KOPT-K1 (cell line): ENCODE results near the gene ADGRG7.
A peak's percentile ranks its signal among the peaks of the same experiment; 100 is the strongest.

Source experiments
- H3K27ac ChIP-seq: fragments of 200-600 bp; sonication (generic); 2 replicates; pipeline ENCODE4 v1.5.1; 2016; ENCODE audit warnings: antibody characterized with exemption, mild to moderate bottlenecking, low read depth, low read length; ENCODE audit not compliant: poor library complexity, severe bottlenecking
- H3K36me3 ChIP-seq: fragments of 200-600 bp; sonication (generic); 2 replicates; pipeline ENCODE4 v1.5.1; 2017; ENCODE audit warnings: antibody characterized with exemption, mild to moderate bottlenecking, low read length, moderate library complexity; ENCODE audit not compliant: insufficient read depth
- H3K9me3 ChIP-seq: fragments of 200-600 bp; sonication (generic); 2 replicates; pipeline ENCODE4 v1.5.1; 2017; ENCODE audit warnings: antibody characterized with exemption, low read length, mild to moderate bottlenecking; ENCODE audit not compliant: insufficient read depth, poor library complexity, severe bottlenecking

The ADGRG7 gene

GRCh38 chr3:100586832-100587231 lies 22.6 kb upstream of the ADGRG7 start:
- H3K27ac ChIP-seq: no peak overlapping the region
- no peaks in the 10 kb centered on the region for H3K36me3 ChIP-seq
- H3K9me3 ChIP-seq: no peaks in the 10 kb centered on the region

- Histone ChIP-seq H3K27ac (no peak overlapping the region), H3K9me3 (no peaks in the 10 kb centered on the region), H3K36me3 (no peaks in the 10 kb centered on the region)
Observed at GRCh38 chr3:100588251-100588650, 21.1 kb upstream of the ADGRG7 start.

- Histone ChIP-seq H3K9me3 (no peaks in the 10 kb centered on the region), H3K36me3 (no peaks in the 10 kb centered on the region), H3K27ac (no peak overlapping the region)
Observed at GRCh38 chr3:100590114-100590839, 19.1 kb upstream of the ADGRG7 start.

- Histone ChIP-seq H3K9me3 (no peaks in the 10 kb centered on the region), H3K36me3 (no peaks in the 10 kb centered on the region), H3K27ac (no peak overlapping the region)
Observed at GRCh38 chr3:100590840-100591147, 18.6 kb upstream of the ADGRG7 start.

- Histone ChIP-seq H3K9me3 (no peaks in the 10 kb centered on the region), H3K36me3 (no peaks in the 10 kb centered on the region), H3K27ac (no peak overlapping the region)
Observed at GRCh38 chr3:100591411-100591810, 18.0 kb upstream of the ADGRG7 start.

- no peaks in the 10 kb centered on the region for H3K36me3 ChIP-seq
- H3K27ac ChIP-seq: peak overlapping the region; percentile 2
- H3K9me3 ChIP-seq: peaks cover 3% of the 10 kb centered on the region
Observed at GRCh38 chr3:100600181-100601042, 9.0 kb upstream of the ADGRG7 start.

GRCh38 chr3:100602506-100603444 lies 6.6 kb upstream of the ADGRG7 start:
- H3K36me3 ChIP-seq: no peaks in the 10 kb centered on the region
- no peak overlapping the region for H3K27ac ChIP-seq
- peaks cover 3% of the 10 kb centered on the region for H3K9me3 ChIP-seq

GRCh38 chr3:100603469-100603868 lies 5.9 kb upstream of the ADGRG7 start:
- H3K27ac ChIP-seq: no peak overlapping the region
- H3K36me3 ChIP-seq: no peaks in the 10 kb centered on the region
- peaks cover 3% of the 10 kb centered on the region for H3K9me3 ChIP-seq

GRCh38 chr3:100605358-100605757 lies 4.0 kb upstream of the ADGRG7 start:
- Histone ChIP-seq H3K27ac (no peak overlapping the region), H3K36me3 (no peaks in the 10 kb centered on the region), H3K9me3 (peaks cover 3% of the 10 kb centered on the region)

- H3K27ac ChIP-seq: no peak overlapping the region
- no peaks in the 10 kb centered on the region for H3K9me3 ChIP-seq
- no peaks in the 10 kb centered on the region for H3K36me3 ChIP-seq
Observed at GRCh38 chr3:100606894-100607512, 2.4 kb upstream of the ADGRG7 start.

- H3K27ac ChIP-seq: no peak overlapping the region
- no peaks in the 10 kb centered on the region for H3K9me3 ChIP-seq
- H3K36me3 ChIP-seq: no peaks in the 10 kb centered on the region
Observed at GRCh38 chr3:100609963-100610362, 562 bp downstream of the ADGRG7 start.

- Histone ChIP-seq H3K36me3 (no peaks in the 10 kb centered on the region), H3K9me3 (no peaks in the 10 kb centered on the region), H3K27ac (no peak overlapping the region)
Observed at GRCh38 chr3:100611221-100611620, 1.8 kb downstream of the ADGRG7 start.

- Histone ChIP-seq H3K27ac (no peak overlapping the region), H3K9me3 (no peaks in the 10 kb centered on the region), H3K36me3 (no peaks in the 10 kb centered on the region)
Observed at GRCh38 chr3:100613721-100614390, 4.5 kb downstream of the ADGRG7 start.

- Histone ChIP-seq H3K9me3 (no peaks in the 10 kb centered on the region), H3K27ac (no peak overlapping the region), H3K36me3 (no peaks in the 10 kb centered on the region)
Observed at GRCh38 chr3:100614941-100615340, 5.5 kb downstream of the ADGRG7 start.
